ENCODE measurements around the gene MYO18A.
A peak's percentile ranks its signal among the peaks of the same experiment; 100 is the strongest.

Gene MYO18A

GRCh38 chr17:29145289-29146073 is 34.7 kb downstream of the MYO18A start:
- DNase-seq, result peak; percentile 86

GRCh38 chr17:29143894-29144293 is 36.3 kb downstream of the MYO18A start:
- DNase-seq, result peak; percentile 100

- peak; percentile 33 for DNase-seq
These were observed 38.7 kb downstream of the MYO18A start for GRCh38 chr17:29141514-29141876.

GRCh38 chr17:29140631-29141513 is 39.3 kb downstream of the MYO18A start:
- DNase-seq, result no peak

GRCh38 chr17:29140051-29140621 is 40.1 kb downstream of the MYO18A start:
- peak; percentile 40 for DNase-seq

GRCh38 chr17:29138971-29139691 is 41.1 kb downstream of the MYO18A start:
- DNase-seq, result no peak

GRCh38 chr17:29138184-29138955 is 41.8 kb downstream of the MYO18A start:
- no peak for DNase-seq

- no peak for DNase-seq
These were observed 43.0 kb downstream of the MYO18A start for GRCh38 chr17:29136998-29137730.

- no peak for DNase-seq
These were observed 44.7 kb downstream of the MYO18A start for GRCh38 chr17:29135464-29135863.

- DNase-seq, result no peak
These were observed 47.0 kb downstream of the MYO18A start for GRCh38 chr17:29133121-29133713.

GRCh38 chr17:29131814-29132682 is 48.1 kb downstream of the MYO18A start:
- DNase-seq, result no peak

GRCh38 chr17:29129731-29130130 is 50.5 kb downstream of the MYO18A start:
- DNase-seq, result no peak

GRCh38 chr17:29127840-29128239 is 52.4 kb downstream of the MYO18A start:
- no peak for DNase-seq

GRCh38 chr17:29126268-29126930 is 53.8 kb downstream of the MYO18A start:
- peak; percentile 28 for DNase-seq

- no peak for DNase-seq
These were observed 54.5 kb downstream of the MYO18A start for GRCh38 chr17:29125651-29126050.

GRCh38 chr17:29124925-29125273 is 55.3 kb downstream of the MYO18A start:
- no peak for DNase-seq

GRCh38 chr17:29124135-29124924 is 55.9 kb downstream of the MYO18A start:
- DNase-seq, result peak; percentile 69

GRCh38 chr17:29123111-29123510 is 57.1 kb downstream of the MYO18A start:
- DNase-seq, result no peak

GRCh38 chr17:29121442-29121841 is 58.8 kb downstream of the MYO18A start:
- DNase-seq, result no peak

All from NCI-H524 treated with DMSO at 0.1 percent for 48 hours (cell line).